ENCODE results near the gene SOX13. TPM values are rescaled to one million over a fixed set of nuclear protein-coding genes. Genes with fewer than 3 reads are reported as not detected.

Gene SOX13
- polyA plus RNA-seq, 3 donors = 0.52 TPM; not detected in 2

- Mint-ChIP-seq H3K36me3 (no peaks in the 10 kb centered on the region), H3K4me1 (peaks cover 11% of the 10 kb centered on the region), H3K27ac (no peak overlapping the region), H3K4me3 (no peak overlapping the region), H3K27me3 (ENCODE audit: low read depth in 3 of 3) (peaks cover 16 to 39% (median 27%) of the 10 kb centered on the region in 3 donors), H3K9me3 (peaks cover 0 to 2% (median 0%) of the 10 kb centered on the region in 7 donors)
- DNase-seq = no peak
- Histone ChIP-seq H3K36me3 (replicated peaks in 1 of 2; ENCODE audit: control insufficient read depth in 1 of 2, insufficient read depth in 2 of 2, low read length in 2 of 2) (no peaks in the 10 kb centered on the region), H3K79me2 (ENCODE audit: insufficient read depth, low read length) (no peaks in the 10 kb centered on the region), H3K4me2 (replicated peaks; ENCODE audit: extremely low read depth, low read length, poor library complexity, severe bottlenecking) (no peak overlapping the region), H2AFZ (ENCODE audit: insufficient read depth, low read depth, low read length, poor library complexity, severe bottlenecking) (no peak overlapping the region), H4K20me1 (ENCODE audit: insufficient read depth, low read length) (no peaks in the 10 kb centered on the region), H3K9ac (ENCODE audit: insufficient read depth, low read length, poor library complexity, severe bottlenecking) (no peak overlapping the region), H3K4me3 (replicated peaks in 1 of 3; ENCODE audit: low read depth in 2 of 3, low read length in 3 of 3) (no peak overlapping the region), H3K4me1 (ENCODE audit: control insufficient read depth in 1 of 2, insufficient read depth in 2 of 2, low read length in 2 of 2) (no peaks in the 10 kb centered on the region), H3K9me3 (replicated peaks in 1 of 2; ENCODE audit: control insufficient read depth in 1 of 2, insufficient read depth in 1 of 2, low read length in 2 of 2) (no peaks in the 10 kb centered on the region), H3K27ac (ENCODE audit: low read depth in 1 of 2, low read length in 2 of 2) (no peak overlapping the region), H3K27me3 (ENCODE audit: control insufficient read depth in 2 of 2, insufficient read depth in 2 of 2, low read length in 2 of 2) (peaks cover 4 to 19% of the 10 kb centered on the region in 2 donors)
- no peak for TF ChIP-seq CTCF (IDR thresholded peaks at IDR 0.05)
- intact Hi-C loops (cut with micrococcal nuclease) = no loop called here
- WGBS (ENCODE audit: insufficient coverage) = 13% methylated on average over 8 of the region's 13 CpGs
Measured at GRCh38 chr1:204102029-204102611, 29.2 kb downstream of the SOX13 start.

GRCh38 chr1:204102739-204103430, 30.0 kb downstream of the SOX13 start:
- no peaks in the 10 kb centered on the region for H3K9me3 ChIP-seq (replicated peaks in 1 of 2; ENCODE audit: control insufficient read depth in 1 of 2, insufficient read depth in 1 of 2, low read length in 2 of 2)
- H3K36me3 Mint-ChIP-seq = no peaks in the 10 kb centered on the region
- H4K20me1 ChIP-seq (ENCODE audit: insufficient read depth, low read length) = no peaks in the 10 kb centered on the region
- H2AFZ ChIP-seq (ENCODE audit: insufficient read depth, low read depth, low read length, poor library complexity, severe bottlenecking) = no peak overlapping the region
- peaks cover 0 to 2% (median 0%) of the 10 kb centered on the region in 7 donors for H3K9me3 Mint-ChIP-seq
- intact Hi-C loops (cut with micrococcal nuclease) = no loop called here
- H3K27ac ChIP-seq (ENCODE audit: low read depth in 1 of 2, low read length in 2 of 2) = no peak overlapping the region
- no peak for TF ChIP-seq CTCF (IDR thresholded peaks at IDR 0.05)
- 90% methylated on average over 2 of the region's 3 CpGs for WGBS (ENCODE audit: insufficient coverage)
- no peak for DNase-seq
- peaks cover 11% of the 10 kb centered on the region for H3K4me1 Mint-ChIP-seq
- no peaks in the 10 kb centered on the region for H3K79me2 ChIP-seq (ENCODE audit: insufficient read depth, low read length)
- no peaks in the 10 kb centered on the region for H3K4me1 ChIP-seq (ENCODE audit: control insufficient read depth in 1 of 2, insufficient read depth in 2 of 2, low read length in 2 of 2)
- H3K4me3 ChIP-seq (replicated peaks in 1 of 3; ENCODE audit: low read depth in 2 of 3, low read length in 3 of 3) = no peak overlapping the region
- no peak overlapping the region for H3K4me2 ChIP-seq (replicated peaks; ENCODE audit: extremely low read depth, low read length, poor library complexity, severe bottlenecking)
- H3K27ac Mint-ChIP-seq = no peak overlapping the region
- peaks cover 4 to 19% of the 10 kb centered on the region in 2 donors for H3K27me3 ChIP-seq (ENCODE audit: control insufficient read depth in 2 of 2, insufficient read depth in 2 of 2, low read length in 2 of 2)
- peaks cover 17 to 41% (median 27%) of the 10 kb centered on the region in 3 donors for H3K27me3 Mint-ChIP-seq (ENCODE audit: low read depth in 3 of 3)
- peak overlapping the region in 1 of 2 donors; percentile 42 for H3K4me3 Mint-ChIP-seq
- H3K9ac ChIP-seq (ENCODE audit: insufficient read depth, low read length, poor library complexity, severe bottlenecking) = no peak overlapping the region
- H3K36me3 ChIP-seq (replicated peaks in 1 of 2; ENCODE audit: control insufficient read depth in 1 of 2, insufficient read depth in 2 of 2, low read length in 2 of 2) = no peaks in the 10 kb centered on the region

Data from CD14-positive monocyte (primary cell).